MM.1S (cell line): ENCODE data around the gene CALCOCO2.
"Not testable (repeated sequence)": the region's sequence is repeated elsewhere in the genome, so short reads cannot be mapped to it uniquely, and the experiment has no call there.

ENCODE experiments used
- DNase-seq: peaks from one replicate; pipeline ENCODE4 v3.0.0-alpha.2; 2015
- H2AFZ ChIP-seq: fragments of 300-600 bp; sonication (generic); 2 replicates; pipeline ENCODE4 v1.6.0; 2016; ENCODE audit warnings: antibody characterized with exemption, low read length
- H3F3A ChIP-seq: fragments of 300-600 bp; sonication (generic); 2 replicates; pipeline ENCODE4 v1.6.1; 2016; ENCODE audit warnings: mild to moderate bottlenecking, antibody characterized with exemption, low read length, moderate library complexity, mixed read lengths; ENCODE audit not compliant: insufficient read depth
- H3K27ac ChIP-seq: fragments of 300-600 bp; sonication (generic); 2 replicates; pipeline ENCODE4 v1.5.1; 2016; ENCODE audit warnings: mild to moderate bottlenecking, low read length
- H3K27me3 ChIP-seq: fragments of 300-600 bp; sonication (generic); replicated peaks from 2 replicates; pipeline ENCODE4 v1.6.0; 2016; ENCODE audit warnings: low read length; ENCODE audit not compliant: insufficient read depth
- H3K36me3 ChIP-seq: fragments of 300-600 bp; sonication (generic); replicated peaks from 2 replicates; pipeline ENCODE4 v1.6.1; 2016; ENCODE audit warnings: mild to moderate bottlenecking, low read length, mixed read lengths; ENCODE audit not compliant: insufficient read depth
- H3K4me1 ChIP-seq: fragments of 300-600 bp; sonication (generic); 2 replicates; pipeline ENCODE4 v1.6.1; 2016; ENCODE audit warnings: low read length, mixed read lengths
- H3K4me2 ChIP-seq: fragments of 300-600 bp; sonication (generic); 2 replicates; pipeline ENCODE4 v1.6.0; 2016; ENCODE audit warnings: low read depth, low read length
- H3K4me3 ChIP-seq: fragments of 300-600 bp; sonication (generic); 2 replicates; pipeline ENCODE4 v1.5.1; 2016; ENCODE audit warnings: low read length, mixed read lengths
- H3K79me2 ChIP-seq: fragments of 300-600 bp; sonication (generic); 2 replicates; pipeline ENCODE4 v1.6.1; 2016; ENCODE audit warnings: mixed run types, low read length, mixed read lengths
- H3K9ac ChIP-seq: fragments of 300-600 bp; sonication (generic); 2 replicates; pipeline ENCODE4 v1.6.1; 2016; ENCODE audit warnings: low read length, mixed read lengths
- H3K9me2 ChIP-seq: fragments of 300-600 bp; sonication (generic); replicated peaks from 2 replicates; pipeline ENCODE4 v1.6.1; 2016; ENCODE audit warnings: mild to moderate bottlenecking, low read length, mixed read lengths; ENCODE audit not compliant: insufficient read depth
- H3K9me3 ChIP-seq: fragments of 300-600 bp; sonication (generic); replicated peaks from 2 replicates; pipeline ENCODE4 v1.6.1; 2016; ENCODE audit warnings: mild to moderate bottlenecking, low read length, mixed read lengths; ENCODE audit not compliant: insufficient read depth
- H4K20me1 ChIP-seq: fragments of 300-600 bp; sonication (generic); 2 replicates; pipeline ENCODE4 v1.6.1; 2016; ENCODE audit warnings: mild to moderate bottlenecking, low read length, moderate library complexity, mixed read lengths; ENCODE audit not compliant: insufficient read depth
- CTCF ChIP-seq: fragments of 300-600 bp; sonication (generic); IDR thresholded peaks from 2 replicates; pipeline ENCODE4 v1.5.1; 2016; ENCODE audit warnings: antibody characterized with exemption, low read length, mixed read lengths
- EZH2 ChIP-seq: fragments of 300-600 bp; sonication (generic); optimal IDR thresholded peaks from 2 replicates; pipeline ENCODE3; 2017; ENCODE audit warnings: low read depth, mild to moderate bottlenecking, antibody characterized with exemption, low read length, mixed read lengths
- EZH2phosphoT487 ChIP-seq: fragments of 300-600 bp; sonication (generic); IDR thresholded peaks from 2 replicates; pipeline ENCODE4 v1.6.1; 2018; ENCODE audit warnings: antibody characterized with exemption, low read length

The CALCOCO2 gene

GRCh38 chr17:48818361-48818841 lies 12.4 kb upstream of the CALCOCO2 start:
- Histone ChIP-seq H3K4me3 (no peak overlapping the region), H3K4me2 (no peak overlapping the region), H3K36me3 (no peaks in the 10 kb centered on the region), H3K9ac (no peak overlapping the region), H3K27me3 (peaks cover 29% of the 10 kb centered on the region), H3K9me3 (no peaks in the 10 kb centered on the region), H3K9me2 (no peaks in the 10 kb centered on the region), H3K79me2 (no peaks in the 10 kb centered on the region), H3F3A (0 out of 2 replicates have a peak, but pooled peaks cover 9% of the 10 kb centered on the region), H3K27ac (no peak overlapping the region), H4K20me1 (no peaks in the 10 kb centered on the region), H2AFZ (no peak overlapping the region), H3K4me1 (no peaks in the 10 kb centered on the region)
- no peak for DNase-seq
- no peak for TF ChIP-seq CTCF
- no peak for TF ChIP-seq EZH2
- TF ChIP-seq EZH2phosphoT487, result no peak

- Histone ChIP-seq H3K4me3 (no peak overlapping the region), H3K27me3 (peaks cover 29% of the 10 kb centered on the region), H3K9me3 (no peaks in the 10 kb centered on the region), H4K20me1 (no peaks in the 10 kb centered on the region), H3K9ac (no peak overlapping the region), H3K9me2 (no peaks in the 10 kb centered on the region), H3F3A (0 out of 2 replicates have a peak, but pooled peaks cover 9% of the 10 kb centered on the region), H3K36me3 (no peaks in the 10 kb centered on the region), H3K4me2 (no peak overlapping the region), H3K4me1 (no peaks in the 10 kb centered on the region), H3K79me2 (no peaks in the 10 kb centered on the region), H2AFZ (no peak overlapping the region), H3K27ac (no peak overlapping the region)
- DNase-seq, result no peak
- no peak for TF ChIP-seq EZH2phosphoT487
- no peak for TF ChIP-seq CTCF
- no peak for TF ChIP-seq EZH2
These were observed 11.4 kb upstream of the CALCOCO2 start for GRCh38 chr17:48819466-48819865.

GRCh38 chr17:48820936-48821335 lies 9.9 kb upstream of the CALCOCO2 start:
- H3K27ac ChIP-seq, H2AFZ ChIP-seq, H3K4me2 ChIP-seq, H3F3A ChIP-seq, H3K4me1 ChIP-seq, H3K79me2 ChIP-seq, DNase-seq, H3K9me2 ChIP-seq, H3K9ac ChIP-seq, H4K20me1 ChIP-seq, H3K9me3 ChIP-seq, H3K4me3 ChIP-seq, H3K36me3 ChIP-seq: not testable (repeated sequence)
- peaks cover 15% of the 10 kb centered on the region for H3K27me3 ChIP-seq

- H3F3A ChIP-seq, result no peaks in the 10 kb centered on the region
These were observed 5.1 kb upstream of the CALCOCO2 start for GRCh38 chr17:48825446-48826381.

More at GRCh38 chr17:48825446-48826381, 5.1 kb upstream of the CALCOCO2 start:
- H3K9me2 ChIP-seq, result no peaks in the 10 kb centered on the region
- H3K4me1 ChIP-seq, result no peaks in the 10 kb centered on the region; the same call in 1 of the 2 replicates
- no peak overlapping the region for H3K4me2 ChIP-seq
- no peak overlapping the region for H3K9ac ChIP-seq
- H3K4me3 ChIP-seq, result no peak overlapping the region
- H4K20me1 ChIP-seq, result no peaks in the 10 kb centered on the region
- no peak overlapping the region for H3K27ac ChIP-seq
- no peaks in the 10 kb centered on the region; the same call in 1 of the 2 replicates for H3K27me3 ChIP-seq
- no peaks in the 10 kb centered on the region for H3K79me2 ChIP-seq
- H3K9me3 ChIP-seq, result no peaks in the 10 kb centered on the region
- TF ChIP-seq EZH2phosphoT487 (no peak), CTCF (no peak), EZH2 (no peak)
- no peak for DNase-seq
- no peaks in the 10 kb centered on the region for H3K36me3 ChIP-seq
- no peak overlapping the region for H2AFZ ChIP-seq
